GM12891 (cell line): ENCODE data around the gene FOXR1.
"Not testable (repeated sequence)": the region's sequence is repeated elsewhere in the genome, so short reads cannot be mapped to it uniquely, and the experiment has no call there.

ENCODE experiments used
- DNase-seq: peaks from one replicate; pipeline ENCODE4 v3.0.0; 2011; ENCODE audit warnings: low spot score; ENCODE audit not compliant: insufficient read length
- FAIRE-seq: peaks from 2 replicates; lab custom pipeline; 2011; peaks lifted over from hg19 to GRCh38; lab: Jason Lieb, UNC
- PAX5 ChIP-seq: IDR thresholded peaks from 2 replicates; pipeline ENCODE4 v1.6.1; 2011; ENCODE audit warnings: low read length, moderate library complexity, mild to moderate bottlenecking; ENCODE audit not compliant: insufficient read depth, severe bottlenecking
- POLR2A ChIP-seq: IDR thresholded peaks from 2 replicates; pipeline ENCODE4 v1.6.1; 2011; ENCODE audit warnings: low read depth, low read length, control low read depth
- POLR2AphosphoS5 ChIP-seq: IDR thresholded peaks from 2 replicates; pipeline ENCODE4 v1.6.1; 2011; ENCODE audit warnings: low read depth, low read length, control low read depth
- POU2F2 ChIP-seq: IDR thresholded peaks from 2 replicates; pipeline ENCODE4 v1.6.1; 2011; ENCODE audit warnings: low read depth, mild to moderate bottlenecking, control low read depth, low read length, moderate library complexity
- SPI1 ChIP-seq: IDR thresholded peaks from 2 replicates; pipeline ENCODE4 v1.6.1; 2011; ENCODE audit warnings: low read depth, low read length, control low read depth
- TAF1 ChIP-seq: IDR thresholded peaks from 2 replicates; pipeline ENCODE4 v1.6.1; 2011; ENCODE audit warnings: low read depth, low read length, control low read depth

Gene FOXR1

GRCh38 chr11:118947091-118947490 lies 24.5 kb upstream of the FOXR1 start:
- DNase-seq (no peak), FAIRE-seq (no peak)
- TF ChIP-seq PAX5 (no peak), SPI1 (no peak), POU2F2 (no peak), POLR2AphosphoS5 (no peak), POLR2A (no peak), TAF1 (no peak)

- DNase-seq (no peak), FAIRE-seq (no peak)
- no peak for TF ChIP-seq TAF1
- TF ChIP-seq POLR2A, result no peak
- no peak for TF ChIP-seq POU2F2
- TF ChIP-seq PAX5, result no peak
- TF ChIP-seq POLR2AphosphoS5, result no peak
- TF ChIP-seq SPI1, result no peak
Measured at GRCh38 chr11:118948000-118948399, 23.6 kb upstream of the FOXR1 start.

- DNase-seq, result no peak
- FAIRE-seq, result no peak
- TF ChIP-seq PAX5, result no peak
- no peak for TF ChIP-seq POLR2A
- TF ChIP-seq POU2F2, result no peak
- TF ChIP-seq TAF1, result no peak
Measured at GRCh38 chr11:118953265-118953664, 18.3 kb upstream of the FOXR1 start.

GRCh38 chr11:118953976-118954375 lies 17.6 kb upstream of the FOXR1 start:
- not testable (repeated sequence) for FAIRE-seq, DNase-seq

- FAIRE-seq, result peak; percentile 89
- peak; percentile 96 for DNase-seq
- TF ChIP-seq POLR2A (no peak), PAX5 (no peak), POU2F2 (no peak), SPI1 (no peak)
Measured at GRCh38 chr11:118956094-118956846, 15.3 kb upstream of the FOXR1 start, which contains the start of gene UPK2. UPK2 (plus strand) TSS chr11:118956298; CDS start chr11:118956351, 53 bp downstream.

GRCh38 chr11:118956847-118957469 lies 14.6 kb upstream of the FOXR1 start:
- DNase-seq, result no peak
- no peak for FAIRE-seq
- TF ChIP-seq PAX5, result no peak
- no peak for TF ChIP-seq SPI1
- TF ChIP-seq POLR2A, result no peak
- no peak for TF ChIP-seq POLR2AphosphoS5
- no peak for TF ChIP-seq TAF1
- no peak for TF ChIP-seq POU2F2

GRCh38 chr11:118957549-118957948 lies 14.0 kb upstream of the FOXR1 start:
- FAIRE-seq (no peak), DNase-seq (no peak)
- TF ChIP-seq POLR2AphosphoS5 (no peak), TAF1 (no peak), POU2F2 (no peak), SPI1 (no peak), PAX5 (no peak), POLR2A (no peak)

GRCh38 chr11:118957968-118958367 lies 13.6 kb upstream of the FOXR1 start:
- TF ChIP-seq SPI1 (no peak), POLR2A (no peak), PAX5 (no peak), TAF1 (no peak)
- no peak for DNase-seq
- no peak for FAIRE-seq

- no peak for FAIRE-seq
- no peak for DNase-seq
- TF ChIP-seq POLR2AphosphoS5 (no peak), SPI1 (no peak), TAF1 (no peak), POLR2A (no peak), POU2F2 (no peak), PAX5 (no peak)
Measured at GRCh38 chr11:118958577-118958976, 13.0 kb upstream of the FOXR1 start.

- FAIRE-seq (no peak), DNase-seq (no peak)
- no peak for TF ChIP-seq TAF1
- TF ChIP-seq POLR2A, result no peak
- TF ChIP-seq POU2F2, result no peak
- TF ChIP-seq SPI1, result no peak
- no peak for TF ChIP-seq PAX5
- no peak for TF ChIP-seq POLR2AphosphoS5
Measured at GRCh38 chr11:118961189-118961588, 10.4 kb upstream of the FOXR1 start.
